ENCODE data around the gene FSCB.

DNA sequence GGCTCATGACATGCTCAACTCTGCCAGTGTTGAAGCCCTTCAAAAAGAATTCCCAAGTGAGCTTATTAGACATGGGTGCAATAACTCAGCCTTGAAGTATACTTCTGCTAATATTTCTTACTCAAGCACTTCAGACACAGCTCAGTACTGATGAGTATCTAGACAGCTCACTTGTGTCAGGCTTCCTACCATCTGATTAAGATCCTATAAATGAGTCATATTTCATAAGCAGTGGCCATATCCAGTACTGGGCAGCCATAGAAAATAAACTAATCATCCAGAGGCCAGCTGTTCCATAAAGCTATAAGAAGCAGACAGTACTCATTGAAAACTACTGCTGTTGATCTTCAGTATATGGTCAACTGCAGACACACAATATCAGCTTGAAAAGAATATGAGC lies 12.9 kb downstream of the FSCB start:
- TF ChIP-seq EZH2phosphoT487 (IDR thresholded peaks at IDR 0.05; ENCODE audit: insufficient read depth, low read depth) (no peak), EZH2 (IDR thresholded peaks at IDR 0.05; ENCODE audit: insufficient read depth, poor library complexity, severe bottlenecking) (no peak)

All from GM23248 (cell line).